ENCODE measurements around the gene P3R3URF. TPM values are rescaled to one million over a fixed set of nuclear protein-coding genes. Genes with fewer than 3 reads are reported as not detected.
"Not testable (repeated sequence)": the region's sequence is repeated elsewhere in the genome, so short reads cannot be mapped to it uniquely, and the experiment has no call there.

The P3R3URF gene
- total RNA-seq, result not detected

DNA sequence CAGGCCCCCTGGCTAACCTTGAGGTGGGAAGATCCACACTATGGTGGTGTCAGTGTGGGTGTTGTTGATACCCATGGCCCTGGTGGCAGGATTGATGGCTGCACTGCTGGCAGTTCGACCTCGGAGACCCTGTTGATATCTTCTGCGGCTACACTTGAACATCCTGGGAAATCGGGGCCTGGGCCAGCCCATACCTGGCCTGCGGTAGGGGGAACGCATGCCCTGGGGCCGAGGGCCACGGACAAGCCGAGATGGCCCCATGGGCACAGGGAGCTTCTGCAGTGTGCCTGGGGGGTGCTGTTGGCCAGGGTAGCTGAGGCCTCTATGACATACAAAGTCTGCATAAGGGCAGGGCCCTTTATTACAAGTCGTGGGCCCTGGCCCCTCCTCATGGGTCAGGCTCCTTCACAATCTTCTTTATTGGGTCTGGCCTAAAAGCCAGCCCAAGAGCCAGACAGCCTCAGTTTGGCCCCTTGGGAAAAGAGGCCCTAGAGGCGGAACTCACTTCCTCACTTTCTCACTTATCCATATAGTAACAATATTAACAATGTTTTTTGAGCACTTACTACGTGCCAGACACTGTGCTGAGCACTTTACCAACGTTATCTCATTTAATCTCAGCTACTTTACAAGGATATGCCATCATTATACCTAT is at the start of gene P3R3URF:
Gene P3R3URF, minus strand, starts transcription at position 278 of the 655 bp plus-strand sequence. Its CDS starts 17 bp downstream, at position 261.
- intact Hi-C loops (cut with DNase I), result loop anchor here (5.0 to 10.0 kb wide), 2 partner anchors 372 to 489 kb away; partner anchors contain the start of genes GPBP1L1, MAST2 and TMEM69
- Histone ChIP-seq H3K36me3 (no peaks in the 10 kb centered on the region), H3K9me3 (no peaks in the 10 kb centered on the region), H3K4me3 (no peak within 1 kb of the TSS), H3K4me1 (replicated peaks) (peaks cover 20% of the 10 kb centered on the region), H3K27ac (no peak within 1 kb of the TSS), H3K27me3 (replicated peaks; ENCODE audit: insufficient read depth) (no peaks in the 10 kb centered on the region)
- 83% methylated on average over 10 of the region's 13 CpGs for WGBS
- no peak for TF ChIP-seq POLR2AphosphoS5 (IDR thresholded peaks at IDR 0.05)
- TF ChIP-seq, protein P1, sequence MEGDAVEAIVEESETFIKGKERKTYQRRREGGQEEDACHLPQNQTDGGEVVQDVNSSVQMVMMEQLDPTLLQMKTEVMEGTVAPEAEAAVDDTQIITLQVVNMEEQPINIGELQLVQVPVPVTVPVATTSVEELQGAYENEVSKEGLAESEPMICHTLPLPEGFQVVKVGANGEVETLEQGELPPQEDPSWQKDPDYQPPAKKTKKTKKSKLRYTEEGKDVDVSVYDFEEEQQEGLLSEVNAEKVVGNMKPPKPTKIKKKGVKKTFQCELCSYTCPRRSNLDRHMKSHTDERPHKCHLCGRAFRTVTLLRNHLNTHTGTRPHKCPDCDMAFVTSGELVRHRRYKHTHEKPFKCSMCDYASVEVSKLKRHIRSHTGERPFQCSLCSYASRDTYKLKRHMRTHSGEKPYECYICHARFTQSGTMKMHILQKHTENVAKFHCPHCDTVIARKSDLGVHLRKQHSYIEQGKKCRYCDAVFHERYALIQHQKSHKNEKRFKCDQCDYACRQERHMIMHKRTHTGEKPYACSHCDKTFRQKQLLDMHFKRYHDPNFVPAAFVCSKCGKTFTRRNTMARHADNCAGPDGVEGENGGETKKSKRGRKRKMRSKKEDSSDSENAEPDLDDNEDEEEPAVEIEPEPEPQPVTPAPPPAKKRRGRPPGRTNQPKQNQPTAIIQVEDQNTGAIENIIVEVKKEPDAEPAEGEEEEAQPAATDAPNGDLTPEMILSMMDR (IDR thresholded peaks at IDR 0.05), result no peak
- no peak for TF ChIP-seq POLR2A (IDR thresholded peaks at IDR 0.05)
- no peak for DNase-seq (ENCODE audit: low spot score)

DNA sequence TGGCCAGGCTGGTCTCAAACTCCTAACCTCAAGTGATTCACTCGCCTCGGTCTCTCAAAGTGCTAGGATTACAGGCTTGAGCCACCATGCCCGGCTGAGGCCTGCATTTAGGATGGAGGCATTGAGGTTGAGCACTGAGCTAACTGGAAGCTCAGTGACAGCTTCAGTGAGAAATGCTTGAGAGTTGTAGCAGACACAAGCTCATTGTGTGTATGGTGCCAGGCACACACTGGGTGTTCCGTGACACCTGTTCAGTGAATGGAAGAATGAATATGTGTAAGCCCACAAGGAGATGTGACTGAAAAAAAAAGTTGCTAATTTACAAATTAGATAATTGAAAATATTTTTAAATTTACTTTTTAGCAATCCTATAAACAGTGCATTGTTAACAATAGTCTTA is 48.7 kb upstream of the P3R3URF start:
- Histone ChIP-seq H3K27ac (no peak overlapping the region), H3K4me1 (replicated peaks) (no peaks in the 10 kb centered on the region), H3K4me3 (no peak overlapping the region), H3K9me3 (no peaks in the 10 kb centered on the region), H3K36me3 (no peaks in the 10 kb centered on the region), H3K27me3 (replicated peaks; ENCODE audit: insufficient read depth) (no peaks in the 10 kb centered on the region)
- TF ChIP-seq POLR2AphosphoS5 (IDR thresholded peaks at IDR 0.05), result no peak
- TF ChIP-seq, protein P1 (IDR thresholded peaks at IDR 0.05), result no peak
- TF ChIP-seq POLR2A (IDR thresholded peaks at IDR 0.05), result no peak
- 83% methylated on average over 4 of the region's 4 CpGs for WGBS
- DNase-seq (ENCODE audit: low spot score), result no peak
- intact Hi-C loops (cut with DNase I), result loop anchor here (5.0 kb wide), 1 partner anchor 188 kb away; no protein-coding TSS in a partner anchor

DNA sequence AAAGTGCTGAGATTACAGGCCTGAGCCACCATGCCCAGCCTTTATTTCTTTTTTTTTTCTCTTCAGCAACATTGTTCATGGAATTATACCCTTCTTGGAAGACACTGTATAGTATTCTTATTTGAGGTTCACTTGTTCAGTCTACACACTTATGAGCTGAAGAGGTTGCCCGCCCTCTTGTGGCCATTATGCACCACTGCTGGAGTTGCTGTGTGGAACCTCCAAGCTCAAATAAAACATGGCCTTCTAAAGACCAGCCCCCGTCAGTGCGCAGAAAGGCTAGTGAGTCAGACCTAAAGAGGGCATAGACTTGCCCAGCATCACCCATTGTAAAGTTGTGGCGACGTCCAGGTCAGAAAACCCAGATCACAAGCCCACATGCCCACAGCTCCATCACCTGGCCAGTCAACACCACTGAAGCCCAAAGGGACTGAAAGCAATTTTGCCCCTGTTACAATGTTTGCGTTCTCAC is 47.2 kb upstream of the P3R3URF start:
- Histone ChIP-seq H3K9me3 (no peaks in the 10 kb centered on the region), H3K36me3 (no peaks in the 10 kb centered on the region), H3K27ac (no peak overlapping the region), H3K27me3 (replicated peaks; ENCODE audit: insufficient read depth) (no peaks in the 10 kb centered on the region), H3K4me1 (replicated peaks) (no peaks in the 10 kb centered on the region), H3K4me3 (no peak overlapping the region)
- WGBS, result 15% methylated on average over 6 of the region's 6 CpGs
- DNase-seq (ENCODE audit: low spot score), result peak; percentile 81
- TF ChIP-seq, protein P1 (IDR thresholded peaks at IDR 0.05), result peak; percentile 79 to 95 (median 92)
- TF ChIP-seq POLR2A (IDR thresholded peaks at IDR 0.05) (no peak), POLR2AphosphoS5 (IDR thresholded peaks at IDR 0.05) (peak; percentile 66)
- intact Hi-C loops (cut with DNase I), result loop anchor here (5.0 kb wide), 1 partner anchor 186 kb away; no protein-coding TSS in a partner anchor

DNA sequence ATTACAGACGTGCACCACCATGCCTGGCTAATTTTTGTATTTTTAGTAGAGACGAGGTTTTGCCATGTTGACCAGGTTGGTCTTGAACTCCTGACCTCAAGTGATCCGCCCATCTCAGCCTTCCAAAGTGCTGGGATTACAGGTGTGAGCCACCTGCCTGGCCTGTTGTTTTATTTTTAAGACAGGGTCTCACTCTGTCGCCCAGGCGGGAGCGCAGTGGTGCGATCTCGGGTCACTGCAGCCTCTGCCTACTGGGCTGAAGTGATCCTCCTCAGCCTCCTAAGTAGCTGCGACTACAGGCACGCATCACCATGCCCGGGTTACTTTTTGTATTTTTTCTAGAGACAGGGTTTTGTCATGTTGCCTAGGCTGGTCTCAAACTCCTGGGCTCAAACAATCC is 46.8 kb upstream of the P3R3URF start:
- intact Hi-C loops (cut with DNase I), result loop anchor here (5.0 kb wide), 1 partner anchor 186 kb away; no protein-coding TSS in a partner anchor

DNA sequence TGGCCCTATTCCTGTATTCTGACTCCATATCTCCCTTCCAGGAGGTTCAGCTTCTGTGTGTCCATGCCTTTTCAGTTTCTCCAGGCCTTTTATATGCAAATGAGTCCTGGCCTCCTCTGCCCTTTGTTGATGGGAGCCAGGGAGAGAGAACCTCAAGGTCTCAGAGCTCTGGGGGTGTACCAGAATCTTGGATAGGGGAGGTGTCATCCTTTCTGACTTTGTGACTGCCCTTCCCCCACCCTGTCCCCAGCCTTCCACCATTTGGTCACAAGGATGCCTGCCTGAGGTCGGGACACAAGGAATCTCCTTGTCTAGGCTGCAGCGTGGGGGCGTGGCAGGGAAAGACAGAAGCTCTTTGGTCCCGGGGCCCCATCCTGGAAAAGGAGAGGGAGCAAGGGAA is 45.5 kb upstream of the P3R3URF start:
- Histone ChIP-seq H3K4me3 (no peak overlapping the region), H3K9me3 (no peaks in the 10 kb centered on the region), H3K36me3 (no peaks in the 10 kb centered on the region), H3K27ac (no peak overlapping the region), H3K27me3 (replicated peaks; ENCODE audit: insufficient read depth) (no peaks in the 10 kb centered on the region), H3K4me1 (replicated peaks) (no peaks in the 10 kb centered on the region)
- no peak for DNase-seq (ENCODE audit: low spot score)
- intact Hi-C loops (cut with DNase I), result loop anchor here (5.0 kb wide), 1 partner anchor 184 kb away; no protein-coding TSS in a partner anchor
- WGBS, result 39% methylated on average over 4 of the region's 4 CpGs
- TF ChIP-seq, protein P1 (IDR thresholded peaks at IDR 0.05), result no peak
- TF ChIP-seq POLR2A (IDR thresholded peaks at IDR 0.05) (no peak), POLR2AphosphoS5 (IDR thresholded peaks at IDR 0.05) (no peak)

More for the DNA sequence above, 46.8 kb upstream of the P3R3URF start:
- not testable (repeated sequence) for H3K4me3 ChIP-seq; H3K9me3 ChIP-seq; H3K36me3 ChIP-seq; H3K27me3 ChIP-seq (replicated peaks; ENCODE audit: insufficient read depth); H3K4me1 ChIP-seq (replicated peaks); DNase-seq (ENCODE audit: low spot score); H3K27ac ChIP-seq
- 72% methylated on average over 11 of the region's 11 CpGs for WGBS

All from prostate gland (tissue), 2 donors.